Endothelial cell of umbilical vein (primary cell): ENCODE data around the gene CAMSAP3. TPM values are rescaled to one million over a fixed set of nuclear protein-coding genes. Genes with fewer than 3 reads are reported as not detected.

Experiments used
- Bru-seq: library from RNA; stranded (reverse); fragments of 400-500 nt; gene quantifications from one replicate; lab custom pipeline; 2021; lab: Mats Ljungman, UMichigan
- BruChase-seq, 2 experiments: library from RNA; stranded (reverse); fragments of 400-500 nt; gene quantifications; one replicate each; lab custom pipeline; 2021; lab: Mats Ljungman, UMichigan
- BruUV-seq: library from RNA; stranded (reverse); fragments of 400-500 nt; replicated peaks from 2 replicates; lab custom pipeline; 2021; lab: Mats Ljungman, UMichigan
- CTCF ChIA-PET: fragments of 300-600, 350-600 bp; sonication (Branson Sonifier 250); formaldehyde crosslinking; loops from one replicate; lab custom pipeline; 2021; ENCODE audit warnings: antibody characterized with exemption, inconsistent platforms; lab: Charles Lee
- POLR2A ChIA-PET: fragments of 300-600, 350-600 bp; sonication (Branson Sonifier 250); formaldehyde crosslinking; loops from one replicate; lab custom pipeline; 2021; ENCODE audit warnings: antibody characterized with exemption, inconsistent platforms; lab: Charles Lee
- DNase-seq: peaks from one replicate; pipeline ENCODE4 v3.0.0-alpha.2; 2011; ENCODE audit warnings: low read depth, low spot score
- FAIRE-seq: peaks from 2 replicates; lab custom pipeline; 2011; peaks lifted over from hg19 to GRCh38; lab: Jason Lieb, UNC
- H2AFZ ChIP-seq: 2 replicates; pipeline ENCODE4 v1.6.0; 2012; ENCODE audit warnings: low read depth, low read length, control low read depth, inconsistent platforms
- H3K27ac ChIP-seq: 2 replicates; pipeline ENCODE4 v1.5.1; 2011; ENCODE audit warnings: low read depth, mild to moderate bottlenecking, control low read depth, low read length, moderate library complexity; ENCODE audit not compliant: insufficient read depth
- H3K27me3 ChIP-seq, 2 experiments: 2 replicates each; pipeline versions ENCODE4 v1.6.0 to v1.6.1; 2011; ENCODE audit warnings: low read length in 2 of 2, mixed read lengths in 1 of 2; ENCODE audit not compliant: control insufficient read depth in 2 of 2, insufficient read depth in 2 of 2
- H3K36me3 ChIP-seq, 2 experiments: 2 replicates in 1 of 2; 3 replicates in 1 of 2; pipeline ENCODE4 v1.5.1; 2011; ENCODE audit warnings: low read length in 2 of 2, mild to moderate bottlenecking in 1 of 2, moderate library complexity in 1 of 2; ENCODE audit not compliant: control insufficient read depth in 2 of 2, insufficient read depth in 2 of 2; ENCODE audit errors: extremely low read depth in 1 of 2
- H3K4me1 ChIP-seq: 3 replicates; pipeline ENCODE4 v1.5.1; 2011; ENCODE audit warnings: mild to moderate bottlenecking, low read length; ENCODE audit not compliant: control insufficient read depth, insufficient read depth; ENCODE audit errors: extremely low read depth
- H3K4me2 ChIP-seq: 2 replicates; pipeline ENCODE4 v1.6.1; 2011; ENCODE audit warnings: low read length, control low read depth, mixed read lengths; ENCODE audit not compliant: insufficient read depth
- H3K4me3 ChIP-seq, 3 experiments: fragments of 200-600 bp in 1 of 3; sonication (generic), shearing (Covaris generic) in 1 of 3; replicated peaks in 1 of 3; 2 replicates each; pipeline ENCODE4 v1.5.1; 2011 to 2016; ENCODE audit warnings: control low read depth in 3 of 3, low read length in 3 of 3, mild to moderate bottlenecking in 2 of 3, inconsistent platforms in 1 of 3, low read depth in 1 of 3, moderate library complexity in 1 of 3; ENCODE audit not compliant: insufficient read depth in 1 of 3
- H3K79me2 ChIP-seq: 2 replicates; pipeline ENCODE4 v1.6.0; 2012; ENCODE audit warnings: low read length, inconsistent platforms; ENCODE audit not compliant: control insufficient read depth, insufficient read depth
- H3K9ac ChIP-seq: replicated peaks from 2 replicates; pipeline ENCODE3; 2011; ENCODE audit warnings: low read length, control low read depth; ENCODE audit not compliant: insufficient read depth; ENCODE audit errors: extremely low read depth
- H3K9me1 ChIP-seq: replicated peaks from 3 replicates; pipeline ENCODE4 v1.6.0; 2011; ENCODE audit warnings: mild to moderate bottlenecking, low read length; ENCODE audit not compliant: control insufficient read depth, insufficient read depth; ENCODE audit errors: extremely low read depth
- H3K9me3 ChIP-seq: replicated peaks from 2 replicates; pipeline ENCODE4 v1.5.1; 2012; ENCODE audit warnings: low read length, inconsistent platforms; ENCODE audit not compliant: control insufficient read depth, insufficient read depth
- H4K20me1 ChIP-seq: replicated peaks from 2 replicates; pipeline ENCODE3; 2011; ENCODE audit warnings: mild to moderate bottlenecking, low read length; ENCODE audit not compliant: control insufficient read depth, insufficient read depth; ENCODE audit errors: extremely low read depth
- EZH2 ChIP-seq: IDR thresholded peaks from 2 replicates; pipeline ENCODE4 v1.6.1; 2012; ENCODE audit warnings: borderline replicate concordance, low read depth, mild to moderate bottlenecking, moderate library complexity, low read length, inconsistent platforms; ENCODE audit not compliant: severe bottlenecking
- JUN ChIP-seq: IDR thresholded peaks from 2 replicates; pipeline ENCODE4 v1.6.1; 2011; ENCODE audit warnings: borderline replicate concordance, low read depth; ENCODE audit not compliant: insufficient read length, insufficient read depth
- dilution Hi-C: fragments of 300-500 bp; cut with MboI; formaldehyde crosslinking; loops from one replicate; pipeline ENCODE4 v1.15.0; 2019; ENCODE audit warnings: low sequenced_read_pairs; ENCODE audit not compliant: extremely low pct_ligation_motif_present
- intact Hi-C: fragments of 100-400 bp; cut with micrococcal nuclease; formaldehyde crosslinking; loops from one replicate; pipeline ENCODE4 v1.10.0; 2022
- long read RNA-seq: library from polyadenylated mRNA; stranded (forward); transcript quantifications from one replicate; pipeline ENCODE4 v2.0.0, GENCODE V29; 2021
- polyA minus RNA-seq, 3 experiments: library from RNA; depleted of rRNA, polyadenylated mRNA; stranded (reverse); fragments of >200 nt; gene quantifications; 1 replicate in 1 of 3; 2 replicates in 2 of 3; pipeline ENCODE4 v1.2.3, GENCODE V29; 2011
- polyA plus RNA-seq, 4 experiments: library from polyadenylated mRNA; depleted of rRNA in 3 of 4; stranded (reverse) in 3 of 4; unstranded in 1 of 4; fragments of >200 nt; gene quantifications; 2 replicates each; pipeline versions ENCODE4 v1.2.1 to v1.2.3, GENCODE V29; 2011 to 2012; ENCODE audit warnings: missing spikeins in 1 of 4
- total RNA-seq: library from RNA; stranded (reverse); gene quantifications from 2 replicates; pipeline ENCODE4 v1.2.3, GENCODE V29; 2021

CAMSAP3 gene, protein sequence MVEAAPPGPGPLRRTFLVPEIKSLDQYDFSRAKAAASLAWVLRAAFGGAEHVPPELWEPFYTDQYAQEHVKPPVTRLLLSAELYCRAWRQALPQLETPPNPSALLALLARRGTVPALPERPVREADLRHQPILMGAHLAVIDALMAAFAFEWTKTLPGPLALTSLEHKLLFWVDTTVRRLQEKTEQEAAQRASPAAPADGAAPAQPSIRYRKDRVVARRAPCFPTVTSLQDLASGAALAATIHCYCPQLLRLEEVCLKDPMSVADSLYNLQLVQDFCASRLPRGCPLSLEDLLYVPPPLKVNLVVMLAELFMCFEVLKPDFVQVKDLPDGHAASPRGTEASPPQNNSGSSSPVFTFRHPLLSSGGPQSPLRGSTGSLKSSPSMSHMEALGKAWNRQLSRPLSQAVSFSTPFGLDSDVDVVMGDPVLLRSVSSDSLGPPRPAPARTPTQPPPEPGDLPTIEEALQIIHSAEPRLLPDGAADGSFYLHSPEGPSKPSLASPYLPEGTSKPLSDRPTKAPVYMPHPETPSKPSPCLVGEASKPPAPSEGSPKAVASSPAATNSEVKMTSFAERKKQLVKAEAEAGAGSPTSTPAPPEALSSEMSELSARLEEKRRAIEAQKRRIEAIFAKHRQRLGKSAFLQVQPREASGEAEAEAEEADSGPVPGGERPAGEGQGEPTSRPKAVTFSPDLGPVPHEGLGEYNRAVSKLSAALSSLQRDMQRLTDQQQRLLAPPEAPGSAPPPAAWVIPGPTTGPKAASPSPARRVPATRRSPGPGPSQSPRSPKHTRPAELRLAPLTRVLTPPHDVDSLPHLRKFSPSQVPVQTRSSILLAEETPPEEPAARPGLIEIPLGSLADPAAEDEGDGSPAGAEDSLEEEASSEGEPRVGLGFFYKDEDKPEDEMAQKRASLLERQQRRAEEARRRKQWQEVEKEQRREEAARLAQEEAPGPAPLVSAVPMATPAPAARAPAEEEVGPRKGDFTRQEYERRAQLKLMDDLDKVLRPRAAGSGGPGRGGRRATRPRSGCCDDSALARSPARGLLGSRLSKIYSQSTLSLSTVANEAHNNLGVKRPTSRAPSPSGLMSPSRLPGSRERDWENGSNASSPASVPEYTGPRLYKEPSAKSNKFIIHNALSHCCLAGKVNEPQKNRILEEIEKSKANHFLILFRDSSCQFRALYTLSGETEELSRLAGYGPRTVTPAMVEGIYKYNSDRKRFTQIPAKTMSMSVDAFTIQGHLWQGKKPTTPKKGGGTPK
- total RNA-seq (0.16 and 0.22 TPM in 2 replicates), polyA plus RNA-seq (0.11 TPM in 2 replicates), polyA minus RNA-seq (not detected in 2 replicates), Bru-seq, nascent RNA (not detected), BruChase-seq, experiment 1, labeled RNA remaining after a 6-hour chase (percentile 10 among the genes with signal in this experiment), BruChase-seq, experiment 2, labeled RNA remaining after a 2-hour chase (percentile 5 among the genes with signal in this experiment)
- polyA plus RNA-seq (2011; cell fraction: cytosol; rRNA removed) = 0.04 TPM in 2 replicates
- 0.07 and 0.18 TPM in 2 replicates for polyA plus RNA-seq (2011; cell fraction: nucleus; rRNA removed)
- 0.29 TPM in 1 of 2 replicates, not detected in the other for polyA plus RNA-seq (2012)
- 3.3 TPM for polyA minus RNA-seq (2011; cell fraction: cytosol; rRNA and poly(A)+ RNA removed)
- polyA minus RNA-seq (2011; cell fraction: nucleus; rRNA and poly(A)+ RNA removed) = not detected in 2 replicates
- long read RNA-seq = 0 reads

DNA sequence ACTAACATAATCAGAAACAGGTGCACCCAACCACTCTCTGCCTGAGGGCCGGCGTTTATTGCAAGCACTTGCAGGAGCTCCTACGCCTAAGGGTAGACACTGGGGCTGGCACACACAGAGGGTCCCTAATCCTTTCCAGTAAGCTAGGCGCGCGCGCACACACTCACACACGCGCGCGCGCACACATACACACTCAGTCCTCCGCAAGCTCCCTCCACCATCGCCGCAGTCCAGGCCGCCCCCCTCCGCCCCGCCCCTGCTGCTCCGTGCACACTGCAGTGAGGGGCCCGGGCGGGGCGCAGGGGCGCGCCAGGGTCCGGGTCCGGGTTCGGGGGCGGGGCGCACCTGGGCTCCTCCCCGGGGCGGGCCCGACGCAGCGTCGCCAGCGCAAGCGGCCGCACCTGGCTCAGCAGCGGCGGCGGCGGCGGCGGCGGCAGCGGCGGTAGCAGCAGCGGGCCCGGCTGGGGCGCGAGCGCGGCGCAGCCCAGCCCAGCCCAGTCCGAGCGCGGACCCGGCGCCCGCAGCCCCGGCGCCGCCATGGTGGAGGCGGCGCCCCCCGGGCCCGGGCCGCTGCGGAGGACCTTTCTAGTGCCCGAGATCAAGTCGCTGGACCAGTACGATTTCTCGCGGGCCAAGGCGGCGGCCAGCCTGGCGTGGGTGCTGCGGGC is at the start of gene CAMSAP3:
CAMSAP3 (plus strand) TSS at position 398 of the 668 bp plus-strand sequence; CDS start at position 538, 140 bp downstream.
- CTCF ChIA-PET = interaction anchor here (1.3 to 1.9 kb wide), 2 partner anchors 27 to 241 kb away, joined by 5 to 8 read pairs; no protein-coding TSS in a partner anchor
- Histone ChIP-seq H3K9me3 (no peaks in the 10 kb centered on the region), H3K27me3 (peaks cover 25% of the 10 kb centered on the region in 2 experiments), H3K79me2 (no peaks in the 10 kb centered on the region), H3K4me3 (peak within 1 kb of the TSS in 1 of 3 experiments; percentile 31), H4K20me1 (no peaks in the 10 kb centered on the region), H2AFZ (no peak within 1 kb of the TSS), H3K9ac (no peak within 1 kb of the TSS), H3K27ac (no peak within 1 kb of the TSS), H3K9me1 (no peaks in the 10 kb centered on the region), H3K36me3 (no peaks in the 10 kb centered on the region), H3K4me1 (no peaks in the 10 kb centered on the region), H3K4me2 (peak within 1 kb of the TSS; percentile 31)
- DNase-seq (no peak), FAIRE-seq (no peak)
- TF ChIP-seq EZH2 (peak; percentile 72), JUN (no peak)
- intact Hi-C loops (no loop called here), dilution Hi-C loops (no loop called here)
- BruUV-seq = no TSS peak
- POLR2A ChIA-PET = no interaction called here
